Small intestine (tissue), 7 donors: Measurements from ENCODE around the gene LRMDA. TPM values are rescaled to one million over a fixed set of nuclear protein-coding genes. Genes with fewer than 3 reads are reported as not detected.

ENCODE experiments used
- DNase-seq, 2 donors: peaks; one replicate each; pipeline versions ENCODE4 v3.0.0 to v3.0.0-alpha.2; 2013
- FAIRE-seq: peaks from 2 replicates; lab custom pipeline; 2012; peaks lifted over from hg19 to GRCh38; lab: Jason Lieb, UNC
- H3K27ac ChIP-seq, 3 donors: one replicate each; pipeline ENCODE4 v1.5.1; 2013; ENCODE audit warnings: low read length in 2 of 3, mild to moderate bottlenecking in 2 of 3, control low read depth in 1 of 3, inconsistent platforms in 1 of 3, low read depth in 1 of 3, moderate library complexity in 1 of 3
- H3K27me3 ChIP-seq, 3 donors: one replicate each; pipeline ENCODE4 v1.6.1; 2013; ENCODE audit warnings: low read length in 3 of 3, inconsistent platforms in 1 of 3; ENCODE audit not compliant: control insufficient read depth in 3 of 3, insufficient read depth in 3 of 3
- H3K36me3 ChIP-seq, 3 donors: one replicate each; pipeline ENCODE4 v1.6.1; 2013; ENCODE audit warnings: low read length in 3 of 3, inconsistent platforms in 1 of 3, low read depth in 1 of 3, mild to moderate bottlenecking in 1 of 3, moderate library complexity in 1 of 3; ENCODE audit not compliant: control insufficient read depth in 3 of 3, insufficient read depth in 2 of 3
- H3K4me1 ChIP-seq, 3 donors: one replicate each; pipeline ENCODE4 v1.6.1; 2013; ENCODE audit warnings: low read length in 2 of 3, inconsistent platforms in 1 of 3, low read depth in 1 of 3, mild to moderate bottlenecking in 1 of 3, moderate library complexity in 1 of 3; ENCODE audit not compliant: control insufficient read depth in 3 of 3, insufficient read depth in 2 of 3
- H3K4me3 ChIP-seq, 3 donors: one replicate each; pipeline ENCODE4 v1.5.1; 2013; ENCODE audit warnings: low read length in 3 of 3, control low read depth in 1 of 3, inconsistent platforms in 1 of 3, low read depth in 1 of 3, mild to moderate bottlenecking in 1 of 3, moderate library complexity in 1 of 3
- H3K9me3 ChIP-seq, 2 donors: one replicate each; pipeline ENCODE4 v1.6.1; 2013; ENCODE audit warnings: low read depth in 1 of 2, low read length in 1 of 2; ENCODE audit not compliant: control insufficient read depth in 2 of 2, insufficient read depth in 1 of 2
- WGBS, 3 donors: extraction: QIAGEN DNeasy Blood & Tissue Kit; methylation state at CpG; one replicate each; pipeline ENCODE4 v1.1.7; 2013; 5-methylcytosine and 5-hydroxymethylcytosine counted together
- polyA plus RNA-seq, 4 donors: library from polyadenylated mRNA; stranded (reverse) in 3 of 4; unstranded in 1 of 4; fragments of 200-250 nt in 3 of 4; fragments of 120-200 nt in 1 of 4; gene quantifications; one replicate each; pipeline versions ENCODE4 v1.2.1 to v1.2.3, GENCODE V29; 2013
- donor health status: healthy with polysubstance abuse.
- donor health status: control.
- donor health status: control.
- donor health status: Bipolar disorder and iron deficiency.
- donor health status: healthy.

The LRMDA gene
- polyA plus RNA-seq, 4 donors: 5.6 to 16.2 (median 6.0) TPM; not detected in 1

GRCh38 chr10:75782463-75783248 is 351.2 kb downstream of the LRMDA start:
- Histone ChIP-seq H3K4me1 (no peaks in the 10 kb centered on the region), H3K9me3 (no peaks in the 10 kb centered on the region), H3K36me3 (no peaks in the 10 kb centered on the region), H3K27ac (no peak overlapping the region), H3K27me3 (no peaks in the 10 kb centered on the region), H3K4me3 (no peak overlapping the region)
- 83 to 91% (median 86%) methylated on average over 18 of the region's 18 CpGs for WGBS, 3 donors
- FAIRE-seq (no peak), DNase-seq (no peak)

- DNase-seq (peak; percentile 18 to 62), FAIRE-seq (no peak)
- Histone ChIP-seq H3K4me3 (no peak overlapping the region), H3K36me3 (no peaks in the 10 kb centered on the region), H3K4me1 (peaks cover 0 to 15% (median 0%) of the 10 kb centered on the region in 3 donors), H3K9me3 (no peaks in the 10 kb centered on the region), H3K27me3 (no peaks in the 10 kb centered on the region), H3K27ac (peak overlapping the region in 1 of 3 donors; percentile 37)
- 13 to 35% (median 17%) methylated on average over 4 of the region's 4 CpGs for WGBS, 3 donors
These were observed 357.2 kb downstream of the LRMDA start for GRCh38 chr10:75788394-75789205.

- no peak for FAIRE-seq
- no peak for DNase-seq
- Histone ChIP-seq H3K4me3 (no peak overlapping the region), H3K27me3 (no peaks in the 10 kb centered on the region), H3K9me3 (peaks cover 0 to 5% of the 10 kb centered on the region in 2 donors), H3K27ac (no peak overlapping the region), H3K4me1 (peaks cover 0 to 5% (median 0%) of the 10 kb centered on the region in 3 donors), H3K36me3 (no peaks in the 10 kb centered on the region)
- 29 to 44% (median 42%) methylated on average over 1 of the region's 1 CpG for WGBS, 3 donors
These were observed 362.4 kb downstream of the LRMDA start for GRCh38 chr10:75793848-75794247.

- FAIRE-seq (no peak), DNase-seq (no peak)
- peaks cover 0 to 15% of the 10 kb centered on the region in 2 donors for H3K9me3 ChIP-seq
- H3K36me3 ChIP-seq: no peaks in the 10 kb centered on the region
- H3K4me1 ChIP-seq: peaks cover 0 to 32% (median 16%) of the 10 kb centered on the region in 3 donors
- WGBS, 3 donors: 84 to 88% (median 87%) methylated on average over 1 of the region's 1 CpG
- H3K27me3 ChIP-seq: no peaks in the 10 kb centered on the region
- H3K4me3 ChIP-seq: no peak overlapping the region
- peak overlapping the region in 2 of 3 donors; percentile 21 to 76 for H3K27ac ChIP-seq
These were observed 369.7 kb downstream of the LRMDA start for GRCh38 chr10:75801121-75801520.

GRCh38 chr10:75801661-75802060 is 370.2 kb downstream of the LRMDA start:
- H3K4me1 ChIP-seq: peaks cover 0 to 33% (median 16%) of the 10 kb centered on the region in 3 donors
- H3K9me3 ChIP-seq: peaks cover 0 to 12% of the 10 kb centered on the region in 2 donors
- WGBS, 3 donors: 19 to 57% (median 37%) methylated on average over 3 of the region's 3 CpGs
- no peaks in the 10 kb centered on the region for H3K27me3 ChIP-seq
- no peak overlapping the region for H3K4me3 ChIP-seq
- no peaks in the 10 kb centered on the region for H3K36me3 ChIP-seq
- peak overlapping the region; percentile 75 to 80 (median 76) for H3K27ac ChIP-seq
- FAIRE-seq (no peak), DNase-seq (peak; percentile 71 to 78)

GRCh38 chr10:75803121-75803520 is 371.7 kb downstream of the LRMDA start:
- Histone ChIP-seq H3K4me1 (peaks cover 0 to 40% (median 18%) of the 10 kb centered on the region in 3 donors), H3K4me3 (no peak overlapping the region), H3K36me3 (no peaks in the 10 kb centered on the region), H3K27ac (peak overlapping the region in 2 of 3 donors; percentile 17 to 76), H3K27me3 (no peaks in the 10 kb centered on the region), H3K9me3 (peaks cover 0 to 11% of the 10 kb centered on the region in 2 donors)
- DNase-seq (peak; percentile 54 to 74), FAIRE-seq (no peak)
- 57 to 81% (median 71%) methylated on average over 3 of the region's 3 CpGs for WGBS, 3 donors

GRCh38 chr10:75803816-75804552 is 372.6 kb downstream of the LRMDA start:
- no peaks in the 10 kb centered on the region for H3K27me3 ChIP-seq
- no peak for FAIRE-seq
- H3K4me1 ChIP-seq: peaks cover 0 to 40% (median 18%) of the 10 kb centered on the region in 3 donors
- H3K36me3 ChIP-seq: no peaks in the 10 kb centered on the region
- peaks cover 0 to 11% of the 10 kb centered on the region in 2 donors for H3K9me3 ChIP-seq
- no peak overlapping the region for H3K4me3 ChIP-seq
- 90 to 96% (median 95%) methylated on average over 14 of the region's 14 CpGs for WGBS, 3 donors
- DNase-seq: no peak
- no peak overlapping the region for H3K27ac ChIP-seq

- Histone ChIP-seq H3K4me1 (peaks cover 0 to 34% (median 18%) of the 10 kb centered on the region in 3 donors), H3K27ac (peak overlapping the region in 2 of 3 donors; percentile 66 to 68), H3K4me3 (no peak overlapping the region), H3K27me3 (no peaks in the 10 kb centered on the region), H3K36me3 (no peaks in the 10 kb centered on the region), H3K9me3 (peaks cover 0 to 9% of the 10 kb centered on the region in 2 donors)
- DNase-seq (peak; percentile 67 to 90), FAIRE-seq (no peak)
- WGBS, 3 donors: 19 to 65% (median 35%) methylated on average over 3 of the region's 3 CpGs
These were observed 374.8 kb downstream of the LRMDA start for GRCh38 chr10:75806186-75806585.
